BLaER1 treated with 17β-estradiol and CSF1 and Interleukin-3, amounts not matched to agents 10 nM and 100 nM (cell line): ENCODE results near the gene FBRS.

Experiments used
- H3K27ac ChIP-seq, 11 experiments: shearing (Covaris generic); formaldehyde crosslinking; 2 replicates each; pipeline ENCODE4 v1.8.1; 2022
- H3K27me3 ChIP-seq, 11 experiments: shearing (Covaris generic); formaldehyde crosslinking; 2 replicates each; pipeline ENCODE4 v1.8.1; 2022
- H3K36me3 ChIP-seq, 11 experiments: shearing (Covaris generic); formaldehyde crosslinking; 2 replicates each; pipeline ENCODE4 v1.8.1; 2022
- H3K4me1 ChIP-seq, 10 experiments: shearing (Covaris generic); formaldehyde crosslinking; 2 replicates each; pipeline ENCODE4 v1.8.1; 2022
- H3K4me2 ChIP-seq, 11 experiments: shearing (Covaris generic); formaldehyde crosslinking; 2 replicates each; pipeline ENCODE4 v1.8.1; 2022
- H3K4me3 ChIP-seq, 10 experiments: shearing (Covaris generic); formaldehyde crosslinking; 2 replicates each; pipeline ENCODE4 v1.8.1; 2022
- H3K9ac ChIP-seq, 11 experiments: shearing (Covaris generic); formaldehyde crosslinking; 2 replicates each; pipeline ENCODE4 v1.8.1; 2022
- H3K9me3 ChIP-seq, 11 experiments: shearing (Covaris generic); formaldehyde crosslinking; replicated peaks in 1 of 11; 2 replicates each; pipeline ENCODE4 v1.8.1; 2022
- H4K20me1 ChIP-seq, 11 experiments: shearing (Covaris generic); formaldehyde crosslinking; 2 replicates each; pipeline ENCODE4 v1.8.1; 2022
- Cebpa-rat ChIP-seq, 11 experiments: shearing (Covaris generic); IDR thresholded peaks; 2 replicates each; pipeline ENCODE4 v1.8.1; 2022

FBRS gene

GRCh38 chr16:30665830-30666190 is 7.6 kb downstream of the FBRS start:
- no peaks in the 10 kb centered on the region for H3K27me3 ChIP-seq
- H3K36me3 ChIP-seq: peaks cover 93 to 97% (median 96%) of the 10 kb centered on the region in 11 experiments
- H3K27ac ChIP-seq: no peak overlapping the region
- H3K9ac ChIP-seq: peak overlapping the region in 5 of 11 experiments; percentile 11 to 55 (median 18); a peak in 7 of 22 replicates
- TF ChIP-seq Cebpa-rat (IDR thresholded peaks at IDR 0.05): no peak
- H3K4me2 ChIP-seq: no peak overlapping the region
- H4K20me1 ChIP-seq: peaks cover 51 to 98% (median 92%) of the 10 kb centered on the region in 11 experiments
- peaks cover 18 to 48% (median 28%) of the 10 kb centered on the region in 10 experiments for H3K4me1 ChIP-seq
- no peak overlapping the region for H3K4me3 ChIP-seq
- H3K9me3 ChIP-seq: no peaks in the 10 kb centered on the region

GRCh38 chr16:30666681-30667080 is 8.4 kb downstream of the FBRS start:
- peaks cover 84 to 97% (median 93%) of the 10 kb centered on the region in 11 experiments for H3K36me3 ChIP-seq
- H4K20me1 ChIP-seq: peaks cover 43 to 96% (median 83%) of the 10 kb centered on the region in 11 experiments
- H3K4me1 ChIP-seq: peaks cover 9 to 39% (median 20%) of the 10 kb centered on the region in 10 experiments
- H3K27ac ChIP-seq: peak overlapping the region in 1 of 11 experiments; percentile 16; a peak in 1 of 22 replicates
- H3K9ac ChIP-seq: peak overlapping the region in 4 of 11 experiments; percentile 18 to 55 (median 36); a peak in 3 of 22 replicates
- no peaks in the 10 kb centered on the region for H3K9me3 ChIP-seq
- no peak overlapping the region for H3K4me3 ChIP-seq
- no peaks in the 10 kb centered on the region for H3K27me3 ChIP-seq
- TF ChIP-seq Cebpa-rat (IDR thresholded peaks at IDR 0.05): no peak
- H3K4me2 ChIP-seq: no peak overlapping the region

GRCh38 chr16:30667361-30667905 is 9.2 kb downstream of the FBRS start:
- no peak for TF ChIP-seq Cebpa-rat (IDR thresholded peaks at IDR 0.05)
- H3K36me3 ChIP-seq: peaks cover 77 to 94% (median 87%) of the 10 kb centered on the region in 11 experiments
- peak overlapping the region in 1 of 11 experiments; percentile 16; a peak in 1 of 22 replicates for H3K27ac ChIP-seq
- peaks cover 35 to 90% (median 76%) of the 10 kb centered on the region in 11 experiments for H4K20me1 ChIP-seq
- H3K9me3 ChIP-seq: no peaks in the 10 kb centered on the region
- peaks cover 2 to 32% (median 12%) of the 10 kb centered on the region in 10 experiments; a peak in 19 of 20 replicates for H3K4me1 ChIP-seq
- H3K4me3 ChIP-seq: no peak overlapping the region
- no peaks in the 10 kb centered on the region for H3K27me3 ChIP-seq
- H3K9ac ChIP-seq: peak overlapping the region in 2 of 11 experiments; percentile 19 to 25; a peak in 1 of 22 replicates
- H3K4me2 ChIP-seq: no peak overlapping the region

GRCh38 chr16:30668393-30668792 is 10.2 kb downstream of the FBRS start:
- Histone ChIP-seq H3K9me3 (no peaks in the 10 kb centered on the region), H3K9ac (no peak overlapping the region), H3K4me2 (no peak overlapping the region), H3K36me3 (peaks cover 67 to 85% (median 77%) of the 10 kb centered on the region in 11 experiments), H3K27ac (no peak overlapping the region), H3K4me1 (peaks cover 0 to 22% (median 3%) of the 10 kb centered on the region in 10 experiments; a peak in 9 of 20 replicates), H3K4me3 (no peak overlapping the region), H4K20me1 (peaks cover 28 to 80% (median 66%) of the 10 kb centered on the region in 11 experiments), H3K27me3 (no peaks in the 10 kb centered on the region)
- no peak for TF ChIP-seq Cebpa-rat (IDR thresholded peaks at IDR 0.05)

GRCh38 chr16:30669026-30669902 is 11.0 kb downstream of the FBRS start:
- Histone ChIP-seq H3K4me1 (peaks cover 0 to 17% (median 0%) of the 10 kb centered on the region in 10 experiments; a peak in 3 of 20 replicates), H3K36me3 (peaks cover 61 to 78% (median 71%) of the 10 kb centered on the region in 11 experiments), H3K9me3 (no peaks in the 10 kb centered on the region), H4K20me1 (peaks cover 21 to 74% (median 59%) of the 10 kb centered on the region in 11 experiments; a peak in 21 of 22 replicates), H3K27ac (no peak overlapping the region), H3K27me3 (no peaks in the 10 kb centered on the region), H3K9ac (no peak overlapping the region), H3K4me2 (no peak overlapping the region), H3K4me3 (no peak overlapping the region)
- no peak for TF ChIP-seq Cebpa-rat (IDR thresholded peaks at IDR 0.05)

- Histone ChIP-seq H3K36me3 (peaks cover 53 to 70% (median 63%) of the 10 kb centered on the region in 11 experiments), H3K4me3 (no peak overlapping the region), H3K4me2 (no peak overlapping the region), H3K9ac (no peak overlapping the region), H3K4me1 (peaks cover 0 to 13% (median 0%) of the 10 kb centered on the region in 10 experiments; a peak in 3 of 20 replicates), H3K27me3 (no peaks in the 10 kb centered on the region), H3K27ac (no peak overlapping the region), H4K20me1 (peaks cover 13 to 65% (median 50%) of the 10 kb centered on the region in 11 experiments; a peak in 21 of 22 replicates), H3K9me3 (no peaks in the 10 kb centered on the region)
- no peak for TF ChIP-seq Cebpa-rat (IDR thresholded peaks at IDR 0.05)
Observed at GRCh38 chr16:30669903-30670824, 11.9 kb downstream of the FBRS start.

- H4K20me1 ChIP-seq: peaks cover 0 to 16% (median 6%) of the 10 kb centered on the region in 11 experiments; a peak in 12 of 22 replicates
- H3K36me3 ChIP-seq: peaks cover 5 to 20% (median 13%) of the 10 kb centered on the region in 11 experiments
- no peak for TF ChIP-seq Cebpa-rat (IDR thresholded peaks at IDR 0.05)
Observed at GRCh38 chr16:30675143-30675542, 16.9 kb downstream of the FBRS start.

GRCh38 chr16:30677931-30678585 is 19.8 kb downstream of the FBRS start:
- Histone ChIP-seq H3K4me3 (no peak overlapping the region), H3K36me3 (no peaks in the 10 kb centered on the region), H3K4me1 (peaks cover 0 to 26% (median 13%) of the 10 kb centered on the region in 10 experiments; a peak in 12 of 20 replicates), H3K27me3 (no peaks in the 10 kb centered on the region), H3K9ac (no peak overlapping the region), H3K27ac (no peak overlapping the region), H4K20me1 (no peaks in the 10 kb centered on the region), H3K4me2 (peak overlapping the region in 6 of 11 experiments; percentile 19 to 47 (median 33); a peak in 5 of 22 replicates), H3K9me3 (peaks cover 0 to 3% (median 0%) of the 10 kb centered on the region in 11 experiments; a peak in 1 of 22 replicates)
- TF ChIP-seq Cebpa-rat (IDR thresholded peaks at IDR 0.05): no peak

More at GRCh38 chr16:30675143-30675542, 16.9 kb downstream of the FBRS start:
- Histone ChIP-seq H3K4me2 (no peak overlapping the region), H3K4me3 (no peak overlapping the region), H3K9me3 (no peaks in the 10 kb centered on the region), H3K27ac (no peak overlapping the region), H3K9ac (no peak overlapping the region), H3K4me1 (peaks cover 0 to 19% (median 11%) of the 10 kb centered on the region in 10 experiments; a peak in 12 of 20 replicates), H3K27me3 (no peaks in the 10 kb centered on the region)
